K562 (cell line): Measurements from ENCODE around the gene ERRFI1. TPM values are rescaled to one million over a fixed set of nuclear protein-coding genes. Genes with fewer than 3 reads are reported as not detected.

ENCODE experiments used
- ATAC-seq: fragments of 200-7000 bp; cut with Tn5 transposase; 3 replicates; pipeline ENCODE4 v1.9.1; 2020; ENCODE audit warnings: moderate library complexity
- BruUV-seq: library from RNA; stranded (reverse); fragments of 400-500 nt; replicated peaks from 2 replicates; lab custom pipeline; 2021; lab: Mats Ljungman, UMichigan
- CTCF ChIA-PET: fragments of 300-600 bp; formaldehyde crosslinking; extraction: SDS; loops from one replicate; lab custom pipeline; 2021; ENCODE audit warnings: low intra/inter-chr PET ratio; lab: Yijun Ruan, JAX
- POLR2A ChIA-PET: fragments of 300-600, 350-650 bp; sonication (Branson Sonifier 250); formaldehyde crosslinking; extraction: SDS; loops from one replicate; lab custom pipeline; 2021; ENCODE audit warnings: antibody characterized with exemption, inconsistent platforms; lab: Yijun Ruan, JAX
- DNase-seq, 4 experiments: peaks; one replicate each; pipeline versions ENCODE4 v3.0.0 to v3.0.0-alpha.2; 2011 to 2018; ENCODE audit warnings: low spot score in 3 of 4, mixed read lengths in 3 of 4; ENCODE audit errors: extremely low read depth in 1 of 4
- FAIRE-seq: peaks from 2 replicates; lab custom pipeline; 2011; peaks lifted over from hg19 to GRCh38; lab: Jason Lieb, UNC
- H2AFZ ChIP-seq: 2 replicates; pipeline ENCODE4 v1.6.0; 2011; ENCODE audit warnings: low read depth, low read length, control low read depth, inconsistent platforms
- H3K27ac ChIP-seq: fragments of 200-600 bp; 3 replicates; pipeline ENCODE4 v1.8.0; 2011; ENCODE audit warnings: low read depth, mild to moderate bottlenecking, control low read depth, inconsistent platforms, low read length, moderate library complexity, mixed read lengths; ENCODE audit errors: extremely low read depth
- H3K27me3 ChIP-seq, 2 experiments: fragments of 300-600 bp in 1 of 2; 2 replicates in 1 of 2; 3 replicates in 1 of 2; pipeline versions ENCODE4 v1.6.0 to v1.8.0; 2011; ENCODE audit warnings: inconsistent platforms in 2 of 2, low read length in 2 of 2, mild to moderate bottlenecking in 1 of 2, mixed read lengths in 1 of 2, moderate library complexity in 1 of 2; ENCODE audit not compliant: control insufficient read depth in 2 of 2, insufficient read depth in 2 of 2
- H3K36me3 ChIP-seq: fragments of 300-600 bp; 3 replicates; pipeline ENCODE4 v1.8.0; 2011; ENCODE audit warnings: mild to moderate bottlenecking, low read length, inconsistent platforms; ENCODE audit not compliant: control insufficient read depth, insufficient read depth
- H3K4me1 ChIP-seq, 2 experiments: fragments of 200-600 bp in 1 of 2; replicated peaks in 1 of 2; 2 replicates in 1 of 2; 3 replicates in 1 of 2; pipeline versions ENCODE4 v1.5.1 to v1.8.0; 2011; ENCODE audit warnings: inconsistent platforms in 2 of 2, low read length in 2 of 2, mild to moderate bottlenecking in 1 of 2, mixed read lengths in 1 of 2, moderate library complexity in 1 of 2; ENCODE audit not compliant: control insufficient read depth in 2 of 2, insufficient read depth in 2 of 2
- H3K4me2 ChIP-seq: 2 replicates; pipeline ENCODE4 v1.6.1; 2011; ENCODE audit warnings: low read length, control low read depth, inconsistent platforms, mixed read lengths; ENCODE audit not compliant: insufficient read depth
- H3K4me3 ChIP-seq: fragments of 200-600 bp; sonication (generic), shearing (Covaris generic); 2 replicates; pipeline ENCODE4 v1.5.1; 2016; ENCODE audit warnings: control low read depth, inconsistent platforms
- H3K79me2 ChIP-seq: fragments of 200-600 bp; 3 replicates; pipeline ENCODE4 v1.8.0; 2011; ENCODE audit warnings: low read length, inconsistent platforms; ENCODE audit not compliant: control insufficient read depth, insufficient read depth
- H3K9ac ChIP-seq, 2 experiments: 2 replicates each; pipeline versions ENCODE4 v1.6.0 to v1.6.1; 2011; ENCODE audit warnings: low read depth in 2 of 2, low read length in 2 of 2, control low read depth in 1 of 2, inconsistent platforms in 1 of 2, mild to moderate bottlenecking in 1 of 2, mixed read lengths in 1 of 2; ENCODE audit not compliant: insufficient read depth in 1 of 2
- H3K9me1 ChIP-seq: one replicate; pipeline ENCODE4 v1.6.0; 2011; ENCODE audit warnings: inconsistent platforms, mild to moderate bottlenecking, low read length, moderate library complexity; ENCODE audit not compliant: control insufficient read depth, insufficient read depth
- H3K9me3 ChIP-seq: replicated peaks from 2 replicates; pipeline ENCODE4 v1.5.1; 2011; ENCODE audit warnings: low read depth, low read length, inconsistent platforms; ENCODE audit not compliant: control insufficient read depth, insufficient read depth
- H4K20me1 ChIP-seq: replicated peaks from 2 replicates; pipeline ENCODE4 v1.6.1; 2011; ENCODE audit warnings: low read length, inconsistent platforms, mixed read lengths; ENCODE audit not compliant: control insufficient read depth, insufficient read depth
- ARID2 ChIP-seq: fragments of 450-650 bp; IDR thresholded peaks from 2 replicates; pipeline ENCODE4 v1.6.1; 2017; ENCODE audit warnings: antibody characterized with exemption, mild to moderate bottlenecking
- BDP1 ChIP-seq: IDR thresholded peaks from 3 replicates; pipeline ENCODE4 v1.6.1; 2011; ENCODE audit not compliant: insufficient read length, insufficient read depth
- BMI1 ChIP-seq: fragments of 150-350 bp; IDR thresholded peaks from 2 replicates; pipeline ENCODE4 v1.6.1; 2014; ENCODE audit warnings: low read length
- CBX8 ChIP-seq: fragments of 200-600 bp; sonication (generic); IDR thresholded peaks from 2 replicates; pipeline ENCODE4 v1.6.1; 2012; ENCODE audit warnings: borderline replicate concordance, mixed run types, low read depth, mild to moderate bottlenecking, moderate library complexity, mixed read lengths, low read length, control low read depth, inconsistent platforms; ENCODE audit not compliant: poor library complexity, severe bottlenecking; ENCODE audit errors: extremely low read depth
- CEBPG ChIP-seq, 3 experiments: fragments of 200-800 bp in 1 of 3; sonication (Bioruptor generic) in 1 of 3; sonication (generic) in 1 of 3; formaldehyde crosslinking in 1 of 3; IDR thresholded peaks in 2 of 3; conservative IDR thresholded peaks in 1 of 3; 2 replicates each; pipeline versions ENCODE4 v1.6.1 to v1.8.0; 2016 to 2022; ENCODE audit warnings: missing compliant biosample characterization in 2 of 3, missing genetic modification characterization in 2 of 3, mild to moderate bottlenecking in 1 of 3, missing genetic modification reagents in 1 of 3
- POLR3A ChIP-seq: IDR thresholded peaks from 2 replicates; pipeline ENCODE4 v1.6.1; 2011; ENCODE audit warnings: borderline replicate concordance, mild to moderate bottlenecking, moderate library complexity; ENCODE audit not compliant: insufficient read length, insufficient read depth; ENCODE audit errors: extremely low read depth
- SREBF2 ChIP-seq: sonication (generic); formaldehyde crosslinking; IDR thresholded peaks from 2 replicates; pipeline ENCODE4 v1.4.0; 2020; ENCODE audit warnings: mild to moderate bottlenecking, missing genetic modification reagents
- ZNF165 ChIP-seq: fragments of 250-450 bp; sonication (Bioruptor Pico); IDR thresholded peaks from 2 replicates; pipeline ENCODE4 v1.4.0; 2020; ENCODE audit warnings: borderline replicate concordance
- WGBS: fragments of 100-300 bp; shearing (Covaris generic); methylation state at CpG from one replicate; pipeline ENCODE4 v1.1.6; 2016; ENCODE audit warnings: low coverage, mixed read lengths; ENCODE audit not compliant: insufficient coverage; ENCODE audit errors: missing lambda C conversion rate; 5-methylcytosine and 5-hydroxymethylcytosine counted together
- in situ Hi-C: fragments of 300-500 bp; cut with MboI; formaldehyde crosslinking; loops from 4 replicates; pipeline ENCODE4 v1.15.0; 2018; ENCODE audit warnings: inconsistent platforms, mixed read lengths
- intact Hi-C: fragments of 100-400 bp; cut with micrococcal nuclease; formaldehyde crosslinking; loops from 2 replicates; pipeline ENCODE4 v1.14.2; 2022
- polyA plus RNA-seq, 8 experiments: library from polyadenylated mRNA; depleted of rRNA in 4 of 8; stranded (reverse) in 5 of 8; unstranded in 3 of 8; fragments of >200 nt; fragmentation: Nextera tagmentation in 2 of 8; fragmentation: Illumina TruSeq in 1 of 8; extraction: Ambion mirVana in 2 of 8; extraction: Trizol in 1 of 8; gene quantifications; 2 replicates each; pipeline versions ENCODE4 v1.2.1 to v1.2.3, GENCODE V29; 2011 to 2014; ENCODE audit warnings: inconsistent platforms in 1 of 8, missing spikeins in 1 of 8
- total RNA-seq, 7 experiments: library from RNA; depleted of rRNA in 6 of 7; stranded (reverse); fragments of >200 nt in 6 of 7; fragmentation: Illumina TruSeq in 2 of 7; extraction: Trizol in 2 of 7; gene quantifications; 2 replicates each; pipeline versions ENCODE4 v1.2.1 to v1.2.3, GENCODE V29; 2011 to 2021; ENCODE audit warnings: low replicate concordance in 1 of 7
- TF ChIP-seq, protein P1 (sequence below): fragments of 450-650 bp; IDR thresholded peaks from one replicate; pipeline ENCODE4 v1.6.1; 2018; ENCODE audit warnings: mild to moderate bottlenecking, moderate library complexity; ENCODE audit not compliant: partially characterized antibody
- TF ChIP-seq, protein P2 (sequence below): sonication (generic); formaldehyde crosslinking; IDR thresholded peaks from 2 replicates; pipeline ENCODE4 v1.8.0; 2022; ENCODE audit warnings: mild to moderate bottlenecking, low read depth, missing genetic modification reagents

Gene ERRFI1
- total and polyA plus RNA-seq, 9 of the 15 experiments (the other 6 are each of a cell fraction or from before 2014, with no cell fraction given), result 0.67 to 4.4 (median 1.1) TPM

DNA sequence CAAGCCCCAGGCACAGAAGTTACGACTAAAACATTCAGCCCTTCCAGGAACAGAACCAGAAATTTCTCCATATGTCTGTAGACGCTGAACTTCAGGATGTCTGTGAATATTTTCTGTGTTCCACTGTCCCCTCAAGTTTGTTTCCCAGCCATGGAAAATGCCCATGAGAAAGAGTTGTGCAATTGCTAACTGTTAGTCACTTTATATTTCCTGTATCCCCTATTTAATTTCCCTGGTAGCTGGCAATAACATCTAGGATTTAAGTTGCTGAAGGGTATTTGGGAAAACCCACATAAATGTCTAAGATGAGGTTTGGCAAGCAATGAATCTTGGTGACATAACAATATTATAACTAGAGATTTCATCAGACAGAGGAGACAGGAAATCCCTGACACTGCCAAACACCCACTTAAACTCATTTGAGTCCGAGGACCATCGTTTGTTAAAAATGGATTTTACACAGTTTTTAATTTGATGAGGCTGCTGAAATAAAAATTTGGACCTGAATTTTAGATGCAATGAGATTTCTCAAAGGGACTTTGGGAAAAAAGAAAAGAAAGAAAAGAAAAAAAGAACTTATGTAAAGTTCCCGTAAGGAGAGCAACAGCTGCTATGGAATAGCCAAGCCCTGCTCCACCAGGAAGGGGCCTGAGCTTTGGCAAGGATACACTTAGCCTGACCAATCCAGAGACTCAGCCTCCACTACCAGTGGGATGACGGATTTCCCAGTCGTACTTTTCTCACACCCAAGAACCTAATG lies 21.8 kb upstream of the ERRFI1 start (continued):
- TF ChIP-seq, protein P1, sequence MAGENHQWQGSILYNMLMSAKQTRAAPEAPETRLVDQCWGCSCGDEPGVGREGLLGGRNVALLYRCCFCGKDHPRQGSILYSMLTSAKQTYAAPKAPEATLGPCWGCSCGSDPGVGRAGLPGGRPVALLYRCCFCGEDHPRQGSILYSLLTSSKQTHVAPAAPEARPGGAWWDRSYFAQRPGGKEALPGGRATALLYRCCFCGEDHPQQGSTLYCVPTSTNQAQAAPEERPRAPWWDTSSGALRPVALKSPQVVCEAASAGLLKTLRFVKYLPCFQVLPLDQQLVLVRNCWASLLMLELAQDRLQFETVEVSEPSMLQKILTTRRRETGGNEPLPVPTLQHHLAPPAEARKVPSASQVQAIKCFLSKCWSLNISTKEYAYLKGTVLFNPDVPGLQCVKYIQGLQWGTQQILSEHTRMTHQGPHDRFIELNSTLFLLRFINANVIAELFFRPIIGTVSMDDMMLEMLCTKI, result no peak
- TF ChIP-seq CEBPG (CRISPR knock-in tag; IDR thresholded peaks at IDR 0.05) (no peak), CEBPG (tag; conservative IDR thresholded peaks at IDR 0.05 in 1 of 2, IDR thresholded peaks at IDR 0.05 in 1 of 2) (peak; percentile 58 to 72)
- TF ChIP-seq, all 486 proteins: peak for 4

DNA sequence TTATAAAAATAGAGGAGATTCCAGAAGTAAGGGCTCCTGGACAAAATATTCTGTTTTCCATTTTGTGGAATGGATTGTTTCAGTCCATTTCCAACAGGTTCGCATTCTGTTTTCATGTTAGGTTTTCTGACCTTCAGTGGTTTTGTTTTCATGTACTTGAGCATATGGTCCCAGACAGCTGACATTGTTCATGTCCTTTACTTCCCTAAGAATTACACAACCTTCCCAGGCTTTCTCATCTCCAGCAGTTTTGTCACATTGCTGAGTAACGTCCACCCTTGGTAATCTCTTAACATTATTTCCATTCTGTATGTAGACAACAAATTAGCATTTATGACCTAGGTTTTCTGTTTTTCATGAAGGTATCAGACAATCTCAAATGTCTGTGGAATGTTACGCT lies 21.0 kb upstream of the ERRFI1 start:
- POLR2A ChIA-PET, result interaction anchor here (0.8 to 1.7 kb wide), 2 partner anchors 10 to 31 kb away, joined by 4 read pairs; no protein-coding TSS in a partner anchor
- no peak for DNase-seq
- no peak overlapping the region for H3K4me2 ChIP-seq
- H2AFZ ChIP-seq, result no peak overlapping the region
- no TSS peak for BruUV-seq
- H3K4me3 ChIP-seq, result no peak overlapping the region
- H3K79me2 ChIP-seq, result no peaks in the 10 kb centered on the region
- no peak for ATAC-seq
- no peak overlapping the region for H3K9ac ChIP-seq
- CTCF ChIA-PET, result no interaction called here
- peaks cover 17 to 42% of the 10 kb centered on the region in 2 experiments; a peak in 4 of 5 replicates for H3K27me3 ChIP-seq
- in situ Hi-C loops (no loop called here), intact Hi-C loops (loop anchor here (10.0 kb wide), 1 partner anchor 98 kb away; no protein-coding TSS in a partner anchor)
- H3K4me1 ChIP-seq, result no peaks in the 10 kb centered on the region
- H3K9me3 ChIP-seq, result no peaks in the 10 kb centered on the region; the same call in 1 of the 2 replicates
- peak; percentile 21 for TF ChIP-seq CBX8
- TF ChIP-seq SREBF2 (CRISPR knock-in tag), result no peak
- TF ChIP-seq ARID2, result no peak
- no peak for TF ChIP-seq BDP1
- peak; percentile 54; the same call in 1 of the 2 replicates for TF ChIP-seq BMI1
- TF ChIP-seq ZNF165, result no peak
- TF ChIP-seq POLR3A, result no peak
- TF ChIP-seq, protein P2, sequence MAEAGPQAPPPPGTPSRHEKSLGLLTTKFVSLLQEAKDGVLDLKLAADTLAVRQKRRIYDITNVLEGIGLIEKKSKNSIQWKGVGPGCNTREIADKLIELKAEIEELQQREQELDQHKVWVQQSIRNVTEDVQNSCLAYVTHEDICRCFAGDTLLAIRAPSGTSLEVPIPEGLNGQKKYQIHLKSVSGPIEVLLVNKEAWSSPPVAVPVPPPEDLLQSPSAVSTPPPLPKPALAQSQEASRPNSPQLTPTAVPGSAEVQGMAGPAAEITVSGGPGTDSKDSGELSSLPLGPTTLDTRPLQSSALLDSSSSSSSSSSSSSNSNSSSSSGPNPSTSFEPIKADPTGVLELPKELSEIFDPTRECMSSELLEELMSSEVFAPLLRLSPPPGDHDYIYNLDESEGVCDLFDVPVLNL (CRISPR knock-in tag), result no peak
- WGBS, result 11% methylated on average over 3 of the region's 3 CpGs
- no peaks in the 10 kb centered on the region for H4K20me1 ChIP-seq
- no peak overlapping the region for H3K27ac ChIP-seq
- FAIRE-seq, result no peak
- H3K36me3 ChIP-seq, result no peaks in the 10 kb centered on the region
- H3K9me1 ChIP-seq, result no peaks in the 10 kb centered on the region
